CD4-positive, alpha-beta T cell treated with Interleukin-17A for 4 hours (primary cell): ENCODE measurements around the gene RALGPS1.

ENCODE experiments used
- DNase-seq: peaks from one replicate; pipeline ENCODE4 v3.0.0-alpha.2; 2020; ENCODE audit warnings: mixed read lengths

The RALGPS1 gene

DNA sequence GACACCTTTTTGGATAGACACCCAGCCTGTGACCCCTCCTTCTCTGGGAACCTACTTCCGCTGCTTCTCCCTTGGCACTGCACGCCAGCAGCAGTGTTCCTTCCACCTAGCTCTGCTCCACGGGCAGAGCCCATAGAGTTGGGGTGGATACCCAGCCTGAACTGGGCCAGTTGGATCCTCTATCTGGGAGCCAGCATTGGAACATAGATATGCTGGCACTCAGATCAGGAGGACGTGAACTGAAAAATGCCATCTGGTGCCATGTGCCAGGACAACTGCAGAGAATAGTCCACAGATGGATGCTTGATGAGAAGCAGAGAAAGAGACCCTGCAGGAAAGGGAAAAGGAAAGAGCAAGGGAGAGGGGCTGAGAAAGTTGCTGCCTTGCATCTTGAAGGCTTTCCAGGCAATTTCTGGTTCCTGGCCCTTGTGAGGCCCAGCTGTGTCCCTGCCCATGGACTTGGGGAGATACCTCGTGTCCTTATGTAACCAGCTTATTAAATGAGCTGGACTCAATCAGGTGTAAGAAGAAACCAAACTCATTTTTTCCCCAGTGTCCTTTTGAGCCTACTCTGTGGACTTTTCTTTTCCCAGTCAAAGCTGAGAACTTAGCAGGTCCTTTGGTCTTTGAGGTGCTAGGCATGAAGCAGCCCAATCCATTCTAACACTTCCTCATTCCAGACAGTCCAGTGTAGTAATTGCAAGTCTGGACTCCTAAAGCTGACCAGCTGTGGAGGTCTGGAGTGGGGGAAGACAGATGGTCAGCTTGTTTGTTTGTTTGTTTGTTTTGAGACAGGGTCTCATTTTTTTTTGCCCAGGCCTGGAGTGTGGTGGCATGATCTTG lies 168.8 kb downstream of the RALGPS1 start:
- DNase-seq, result no peak

GRCh38 chr9:127084076-127085039 lies 169.8 kb downstream of the RALGPS1 start:
- DNase-seq, result no peak

GRCh38 chr9:127085186-127085585 lies 170.6 kb downstream of the RALGPS1 start:
- DNase-seq, result no peak

GRCh38 chr9:127086771-127087170 lies 172.2 kb downstream of the RALGPS1 start:
- DNase-seq, result no peak

DNA sequence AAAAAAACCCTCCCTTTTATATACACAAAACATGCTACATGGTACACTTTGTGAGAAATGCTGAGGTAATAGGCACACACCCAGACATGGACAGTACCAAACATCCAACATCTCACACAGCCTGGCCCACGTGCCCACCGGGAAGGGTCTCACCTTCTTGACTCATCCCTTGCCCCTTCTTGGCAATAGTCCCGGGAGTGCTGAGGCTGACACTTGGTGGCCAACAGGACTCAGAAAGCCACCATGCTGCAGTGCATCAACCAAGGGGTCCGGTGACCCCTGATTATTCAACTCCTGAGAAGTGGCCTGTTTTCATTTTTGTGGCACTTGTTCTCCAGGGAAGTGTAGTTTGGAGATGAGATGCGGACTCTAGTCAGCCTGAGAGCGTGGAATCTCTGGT lies 172.8 kb downstream of the RALGPS1 start:
- DNase-seq, result no peak

- DNase-seq, result no peak
Measured at GRCh38 chr9:127087836-127088235, 173.3 kb downstream of the RALGPS1 start.

- DNase-seq, result no peak
Measured at GRCh38 chr9:127088724-127089615, 174.4 kb downstream of the RALGPS1 start.

GRCh38 chr9:127089631-127090081 lies 175.1 kb downstream of the RALGPS1 start:
- no peak for DNase-seq

GRCh38 chr9:127090341-127090985 lies 175.9 kb downstream of the RALGPS1 start:
- DNase-seq, result no peak

DNA sequence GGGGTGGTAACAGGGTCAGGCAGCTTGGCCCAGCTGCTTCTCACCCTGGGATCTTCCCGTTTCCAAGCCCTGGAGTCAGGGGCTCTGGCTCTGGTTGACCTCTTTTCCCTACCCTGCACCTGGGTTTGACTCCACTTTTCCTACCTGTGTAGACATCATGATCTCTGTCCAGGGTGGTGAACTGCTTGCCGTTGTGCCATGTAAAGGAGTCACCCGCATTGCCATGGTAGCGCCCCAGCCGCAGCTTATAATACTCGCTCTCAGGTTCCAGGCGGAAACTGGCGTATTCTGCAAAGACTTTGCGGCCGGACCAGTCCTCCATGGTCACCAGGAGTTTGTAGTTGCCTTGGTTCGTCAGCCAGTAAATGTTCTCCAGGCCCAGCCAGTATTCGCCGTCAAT lies 176.9 kb downstream of the RALGPS1 start:
- DNase-seq, result no peak

DNA sequence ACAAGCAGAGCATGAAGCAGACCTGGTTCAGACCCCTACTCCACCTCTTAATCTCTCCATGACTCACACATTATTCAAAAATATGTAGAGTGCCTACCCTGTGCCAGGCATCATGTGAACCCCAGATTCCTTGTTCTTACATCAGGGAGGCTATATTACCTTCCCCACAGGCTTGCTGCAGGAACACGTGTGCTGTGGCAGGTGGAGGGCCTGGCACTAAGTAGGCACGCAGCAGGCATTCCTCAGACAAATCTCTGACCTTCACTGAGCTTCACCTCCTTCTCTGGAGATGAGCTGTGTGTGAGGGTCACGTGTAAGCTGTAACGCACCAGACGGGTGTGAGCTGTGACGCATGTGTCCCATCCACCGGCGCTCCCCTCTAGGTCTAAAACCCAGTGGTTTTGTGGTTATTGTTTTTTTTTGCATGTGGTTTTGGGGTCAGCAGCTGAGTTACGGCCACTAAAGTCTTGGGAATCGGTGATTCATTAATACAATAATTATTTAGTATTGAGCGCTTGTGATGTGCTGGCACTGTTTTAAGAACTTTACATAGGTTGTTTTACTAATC lies 177.5 kb downstream of the RALGPS1 start:
- no peak for DNase-seq

- no peak for DNase-seq
Measured at GRCh38 chr9:127093319-127094020, 178.9 kb downstream of the RALGPS1 start.

DNA sequence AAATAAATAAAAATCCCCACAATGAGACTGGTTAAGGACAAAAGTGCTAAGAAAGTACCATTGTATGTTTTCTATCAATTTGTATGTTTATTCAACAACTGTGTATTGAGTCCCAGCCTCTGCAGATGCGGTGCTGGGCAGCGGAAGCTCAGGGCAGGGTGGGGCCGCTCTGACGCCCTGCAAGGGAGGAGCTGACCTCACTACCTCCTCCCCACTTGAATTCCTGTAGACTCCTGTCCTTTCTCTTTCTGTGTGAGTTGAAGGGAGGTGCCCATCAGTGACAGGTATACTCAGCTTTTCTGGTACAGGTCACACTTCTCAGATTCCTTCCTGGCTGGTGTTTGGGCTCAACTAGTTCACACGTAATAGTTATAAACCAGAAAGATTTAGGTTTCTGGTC lies 180.8 kb downstream of the RALGPS1 start:
- no peak for DNase-seq

GRCh38 chr9:127096208-127096607 lies 181.6 kb downstream of the RALGPS1 start:
- DNase-seq, result no peak

DNA sequence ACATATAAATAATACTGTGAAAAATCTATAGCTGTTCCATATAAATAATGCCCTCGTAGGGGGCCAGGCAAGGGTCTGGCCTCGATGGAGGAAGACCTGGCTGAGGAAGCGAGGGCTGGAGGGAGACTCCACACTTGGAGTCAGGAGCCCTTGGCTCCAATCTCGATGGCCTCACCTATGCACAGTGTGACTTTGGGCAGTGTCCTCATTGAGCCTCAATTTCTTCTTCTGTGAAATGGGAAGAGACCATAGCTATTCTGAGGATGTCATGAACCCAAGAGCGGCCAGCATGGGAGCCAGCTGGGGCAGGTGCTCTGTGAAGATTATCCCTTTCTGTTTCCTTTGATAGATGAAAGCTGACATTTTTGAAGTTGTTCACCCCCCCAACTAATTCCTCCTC lies 183.1 kb downstream of the RALGPS1 start:
- no peak for DNase-seq

GRCh38 chr9:127098916-127099553 lies 184.5 kb downstream of the RALGPS1 start:
- no peak for DNase-seq

- DNase-seq, result no peak
Measured at GRCh38 chr9:127099664-127100063, 185.1 kb downstream of the RALGPS1 start.

DNA sequence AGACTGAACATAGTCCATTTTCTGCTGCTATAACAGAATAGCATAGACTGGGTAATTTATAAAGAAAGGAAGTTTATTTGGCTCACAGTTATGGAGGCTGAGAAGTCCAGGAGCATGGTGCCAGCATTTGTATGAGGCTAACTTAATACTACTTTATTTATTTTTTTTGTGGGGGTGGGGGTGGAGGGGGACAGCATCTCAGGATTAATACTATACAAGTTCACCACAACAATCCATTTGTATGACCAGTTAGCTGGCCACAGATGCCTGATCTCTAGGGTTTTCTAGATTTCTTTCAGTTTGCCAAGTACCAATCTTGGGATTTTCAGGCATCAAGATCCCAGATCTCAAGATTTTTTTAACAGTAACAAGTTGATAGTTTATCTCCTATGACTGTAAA lies 187.6 kb downstream of the RALGPS1 start:
- DNase-seq, result no peak

GRCh38 chr9:127102788-127103187 lies 188.2 kb downstream of the RALGPS1 start:
- DNase-seq, result no peak

GRCh38 chr9:127104581-127105311 lies 190.2 kb downstream of the RALGPS1 start:
- no peak for DNase-seq
